Calu3 (cell line): ENCODE results near the gene NPW. TPM values are rescaled to one million over a fixed set of nuclear protein-coding genes. Genes with fewer than 3 reads are reported as not detected.

Experiments
- BruUV-seq: library from RNA; stranded (reverse); fragments of 400-500 nt; replicated peaks from 2 replicates; lab custom pipeline; 2021; lab: Mats Ljungman, UMichigan
- CTCF ChIA-PET: fragments of 300-600 bp; sonication (Branson Sonifier 250); formaldehyde crosslinking; loops from one replicate; lab custom pipeline; 2022; ENCODE audit warnings: antibody characterized with exemption; lab: Charles Lee
- DNase-seq: peaks from one replicate; pipeline ENCODE4 v3.0.0; 2022
- H3K27ac Mint-ChIP-seq: one replicate; pipeline ENCODE4 v1.8.0; 2022; ENCODE audit warnings: mixed read lengths; ENCODE audit not compliant: unreplicated experiment
- H3K27me3 Mint-ChIP-seq: one replicate; pipeline ENCODE4 v1.8.0; 2022; ENCODE audit warnings: mixed read lengths; ENCODE audit not compliant: unreplicated experiment
- H3K36me3 Mint-ChIP-seq: one replicate; pipeline ENCODE4 v1.8.0; 2022; ENCODE audit warnings: mild to moderate bottlenecking, moderate library complexity, mixed read lengths; ENCODE audit not compliant: insufficient read depth, unreplicated experiment
- H3K4me1 Mint-ChIP-seq: one replicate; pipeline ENCODE4 v1.8.0; 2022; ENCODE audit warnings: mild to moderate bottlenecking, low read depth, mixed read lengths; ENCODE audit not compliant: unreplicated experiment
- H3K4me3 Mint-ChIP-seq: one replicate; pipeline ENCODE4 v1.8.0; 2022; ENCODE audit warnings: mild to moderate bottlenecking, low read depth, moderate library complexity, mixed read lengths; ENCODE audit not compliant: unreplicated experiment
- H3K9me3 Mint-ChIP-seq: one replicate; pipeline ENCODE4 v1.8.0; 2022; ENCODE audit warnings: low read depth, mixed read lengths; ENCODE audit not compliant: unreplicated experiment
- CTCF ChIP-seq: fragments of 200-600 bp; IDR thresholded peaks from one replicate; pipeline ENCODE4 v1.8.0; 2022; ENCODE audit warnings: antibody characterized with exemption; ENCODE audit not compliant: unreplicated experiment
- intact Hi-C: fragments of 100-400 bp; cut with micrococcal nuclease; formaldehyde crosslinking; loops from one replicate; pipeline ENCODE4 v1.10.0; 2022; ENCODE audit not compliant: unreplicated experiment
- total RNA-seq: library from RNA; stranded (reverse); gene quantifications from 2 replicates; pipeline ENCODE4 v1.2.3, GENCODE V29; 2022

The NPW gene
- total RNA-seq, 1 experiment from 2014 or later = 1.5 TPM

GRCh38 chr16:1992704-1993317 lies 26.8 kb upstream of the NPW start:
- CTCF ChIA-PET = no interaction called here
- H3K36me3 Mint-ChIP-seq = peaks cover 54% of the 10 kb centered on the region
- H3K4me3 Mint-ChIP-seq = no peak overlapping the region
- no peaks in the 10 kb centered on the region for H3K9me3 Mint-ChIP-seq
- peaks cover 17% of the 10 kb centered on the region for H3K4me1 Mint-ChIP-seq
- intact Hi-C loops = no loop called here
- no peak for DNase-seq
- no peak overlapping the region for H3K27ac Mint-ChIP-seq
- no TSS peak for BruUV-seq
- H3K27me3 Mint-ChIP-seq = no peaks in the 10 kb centered on the region
- no peak for TF ChIP-seq CTCF

GRCh38 chr16:1993731-1994131 lies 25.9 kb upstream of the NPW start:
- DNase-seq = no peak
- no TSS peak for BruUV-seq
- intact Hi-C loops = no loop called here
- no peak overlapping the region for H3K27ac Mint-ChIP-seq
- H3K27me3 Mint-ChIP-seq = no peaks in the 10 kb centered on the region
- H3K4me3 Mint-ChIP-seq = peak overlapping the region; percentile 12
- H3K4me1 Mint-ChIP-seq = peaks cover 17% of the 10 kb centered on the region
- no peak for TF ChIP-seq CTCF
- peaks cover 54% of the 10 kb centered on the region for H3K36me3 Mint-ChIP-seq
- no peaks in the 10 kb centered on the region for H3K9me3 Mint-ChIP-seq
- CTCF ChIA-PET = interaction anchor here (1.5 kb wide), 1 partner anchor 8 kb away, joined by 4 read pairs; no protein-coding TSS in a partner anchor

GRCh38 chr16:1997494-1998359 lies 21.9 kb upstream of the NPW start:
- Mint-ChIP-seq H3K4me1 (peaks cover 17% of the 10 kb centered on the region), H3K9me3 (no peaks in the 10 kb centered on the region), H3K4me3 (no peak overlapping the region), H3K27ac (no peak overlapping the region), H3K36me3 (peaks cover 57% of the 10 kb centered on the region), H3K27me3 (no peaks in the 10 kb centered on the region)
- BruUV-seq = TSS peak; percentile 22
- CTCF ChIA-PET = interaction anchor here (0.5 kb wide), 1 partner anchor 93 kb away, joined by 3 read pairs; no protein-coding TSS in a partner anchor
- no peak for TF ChIP-seq CTCF
- no peak for DNase-seq
- intact Hi-C loops = no loop called here

GRCh38 chr16:1998360-1998835 lies 21.2 kb upstream of the NPW start:
- peaks cover 57% of the 10 kb centered on the region for H3K36me3 Mint-ChIP-seq
- intact Hi-C loops = no loop called here
- no peaks in the 10 kb centered on the region for H3K27me3 Mint-ChIP-seq
- no TSS peak for BruUV-seq
- no peaks in the 10 kb centered on the region for H3K9me3 Mint-ChIP-seq
- peaks cover 17% of the 10 kb centered on the region for H3K4me1 Mint-ChIP-seq
- CTCF ChIA-PET = no interaction called here
- no peak for DNase-seq
- no peak overlapping the region for H3K4me3 Mint-ChIP-seq
- TF ChIP-seq CTCF = no peak
- H3K27ac Mint-ChIP-seq = no peak overlapping the region
